Liver (tissue), 3 donors: ENCODE results near the gene TOGARAM1.

Experiments used
- CTCF ChIP-seq: fragments of 150-350 bp; IDR thresholded peaks from 2 replicates; pipeline ENCODE4 v1.5.1; 2017; ENCODE audit warnings: improper control_type of control experiment, low read depth, low read length; ENCODE audit not compliant: missing input control
- EGR1 ChIP-seq, 2 donors: IDR thresholded peaks; 2 replicates each; pipeline ENCODE4 v1.6.1; 2016 to 2018; ENCODE audit warnings: antibody characterized with exemption in 2 of 2, low read depth in 2 of 2
- GABPA ChIP-seq, 2 donors: IDR thresholded peaks in 1 of 2; conservative IDR thresholded peaks in 1 of 2; 2 replicates each; pipeline ENCODE4 v1.6.1; 2016; ENCODE audit warnings: antibody characterized with exemption in 2 of 2, mild to moderate bottlenecking in 1 of 2, moderate library complexity in 1 of 2
- JUND ChIP-seq, 2 donors: IDR thresholded peaks; 2 replicates each; pipeline ENCODE4 v1.6.1; 2016; ENCODE audit warnings: antibody characterized with exemption in 2 of 2
- MAX ChIP-seq: IDR thresholded peaks from 2 replicates; pipeline ENCODE4 v1.6.1; 2016; ENCODE audit warnings: antibody characterized with exemption
- RAD21 ChIP-seq, 2 donors: IDR thresholded peaks; 2 replicates each; pipeline ENCODE4 v1.6.1; 2016; ENCODE audit warnings: antibody characterized with exemption in 2 of 2, mild to moderate bottlenecking in 2 of 2
- SP1 ChIP-seq: IDR thresholded peaks from 2 replicates; pipeline ENCODE4 v1.6.1; 2018; ENCODE audit warnings: antibody characterized with exemption, mild to moderate bottlenecking
- TAF1 ChIP-seq: conservative IDR thresholded peaks from 2 replicates; pipeline ENCODE4 v1.6.1; 2016; ENCODE audit warnings: antibody characterized with exemption, mild to moderate bottlenecking
- YY1 ChIP-seq: IDR thresholded peaks from 2 replicates; pipeline ENCODE4 v1.6.1; 2016; ENCODE audit warnings: antibody characterized with exemption, mild to moderate bottlenecking
- ZBTB33 ChIP-seq: IDR thresholded peaks from 2 replicates; pipeline ENCODE4 v1.6.1; 2016; ENCODE audit warnings: antibody characterized with exemption
- TF ChIP-seq, protein P1 (sequence below): IDR thresholded peaks from 2 replicates; pipeline ENCODE4 v1.6.1; 2016; ENCODE audit warnings: antibody characterized with exemption, mild to moderate bottlenecking
- donor health status: healthy.
- donor health status: healthy.

DNA sequence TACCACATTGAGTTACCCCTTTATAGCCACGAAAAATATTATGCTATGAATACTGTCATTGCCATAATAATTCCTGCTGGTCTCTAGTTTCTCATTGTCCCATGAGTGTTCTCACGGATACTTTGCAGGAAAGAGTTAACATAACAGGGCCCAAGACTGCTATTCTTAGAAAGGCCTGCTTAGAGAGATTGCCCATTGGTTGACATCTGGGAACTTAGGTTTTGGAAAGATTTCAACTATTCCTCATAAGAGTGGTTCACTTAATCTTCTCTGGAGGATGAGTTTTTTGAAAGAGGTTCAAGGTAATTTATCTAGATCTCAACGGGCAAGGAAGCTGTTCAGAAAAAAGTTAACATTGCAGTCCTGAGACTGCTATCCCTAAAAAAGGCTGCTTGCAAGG lies 103.5 kb downstream of the TOGARAM1 start:
- TF ChIP-seq CTCF (no peak), ZBTB33 (no peak), GABPA (IDR thresholded peaks at IDR 0.05 in 1 of 2, conservative IDR thresholded peaks at IDR 0.05 in 1 of 2) (no peak), EGR1 (IDR thresholded peaks at IDR 0.05; ENCODE audit: low read depth in 2 of 2) (no peak), MAX (no peak), YY1 (no peak), TAF1 (no peak), JUND (IDR thresholded peaks at IDR 0.05) (no peak), RAD21 (IDR thresholded peaks at IDR 0.05) (no peak), SP1 (no peak)
- TF ChIP-seq, protein P1, sequence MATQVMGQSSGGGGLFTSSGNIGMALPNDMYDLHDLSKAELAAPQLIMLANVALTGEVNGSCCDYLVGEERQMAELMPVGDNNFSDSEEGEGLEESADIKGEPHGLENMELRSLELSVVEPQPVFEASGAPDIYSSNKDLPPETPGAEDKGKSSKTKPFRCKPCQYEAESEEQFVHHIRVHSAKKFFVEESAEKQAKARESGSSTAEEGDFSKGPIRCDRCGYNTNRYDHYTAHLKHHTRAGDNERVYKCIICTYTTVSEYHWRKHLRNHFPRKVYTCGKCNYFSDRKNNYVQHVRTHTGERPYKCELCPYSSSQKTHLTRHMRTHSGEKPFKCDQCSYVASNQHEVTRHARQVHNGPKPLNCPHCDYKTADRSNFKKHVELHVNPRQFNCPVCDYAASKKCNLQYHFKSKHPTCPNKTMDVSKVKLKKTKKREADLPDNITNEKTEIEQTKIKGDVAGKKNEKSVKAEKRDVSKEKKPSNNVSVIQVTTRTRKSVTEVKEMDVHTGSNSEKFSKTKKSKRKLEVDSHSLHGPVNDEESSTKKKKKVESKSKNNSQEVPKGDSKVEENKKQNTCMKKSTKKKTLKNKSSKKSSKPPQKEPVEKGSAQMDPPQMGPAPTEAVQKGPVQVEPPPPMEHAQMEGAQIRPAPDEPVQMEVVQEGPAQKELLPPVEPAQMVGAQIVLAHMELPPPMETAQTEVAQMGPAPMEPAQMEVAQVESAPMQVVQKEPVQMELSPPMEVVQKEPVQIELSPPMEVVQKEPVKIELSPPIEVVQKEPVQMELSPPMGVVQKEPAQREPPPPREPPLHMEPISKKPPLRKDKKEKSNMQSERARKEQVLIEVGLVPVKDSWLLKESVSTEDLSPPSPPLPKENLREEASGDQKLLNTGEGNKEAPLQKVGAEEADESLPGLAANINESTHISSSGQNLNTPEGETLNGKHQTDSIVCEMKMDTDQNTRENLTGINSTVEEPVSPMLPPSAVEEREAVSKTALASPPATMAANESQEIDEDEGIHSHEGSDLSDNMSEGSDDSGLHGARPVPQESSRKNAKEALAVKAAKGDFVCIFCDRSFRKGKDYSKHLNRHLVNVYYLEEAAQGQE = no peak
